NB4 (cell line): ENCODE measurements around the gene BTBD9.

ENCODE experiments used
- MYC ChIP-seq: IDR thresholded peaks from 2 replicates; pipeline ENCODE4 v1.6.1; 2011; ENCODE audit warnings: low read depth, low read length
- POLR2A ChIP-seq: IDR thresholded peaks from 2 replicates; pipeline ENCODE4 v1.6.1; 2011; ENCODE audit warnings: mild to moderate bottlenecking; ENCODE audit not compliant: insufficient read length; ENCODE audit errors: extremely low read depth
- TF ChIP-seq, protein P1 (sequence below): IDR thresholded peaks from one replicate; pipeline ENCODE4 v1.5.1; 2012; ENCODE audit warnings: low read depth, low read length
- TF ChIP-seq, protein P2 (sequence below): IDR thresholded peaks from 2 replicates; pipeline ENCODE4 v1.6.1; 2011; ENCODE audit warnings: low read depth, low read length

- TF ChIP-seq POLR2A (no peak), MYC (no peak)
- TF ChIP-seq, protein P1, sequence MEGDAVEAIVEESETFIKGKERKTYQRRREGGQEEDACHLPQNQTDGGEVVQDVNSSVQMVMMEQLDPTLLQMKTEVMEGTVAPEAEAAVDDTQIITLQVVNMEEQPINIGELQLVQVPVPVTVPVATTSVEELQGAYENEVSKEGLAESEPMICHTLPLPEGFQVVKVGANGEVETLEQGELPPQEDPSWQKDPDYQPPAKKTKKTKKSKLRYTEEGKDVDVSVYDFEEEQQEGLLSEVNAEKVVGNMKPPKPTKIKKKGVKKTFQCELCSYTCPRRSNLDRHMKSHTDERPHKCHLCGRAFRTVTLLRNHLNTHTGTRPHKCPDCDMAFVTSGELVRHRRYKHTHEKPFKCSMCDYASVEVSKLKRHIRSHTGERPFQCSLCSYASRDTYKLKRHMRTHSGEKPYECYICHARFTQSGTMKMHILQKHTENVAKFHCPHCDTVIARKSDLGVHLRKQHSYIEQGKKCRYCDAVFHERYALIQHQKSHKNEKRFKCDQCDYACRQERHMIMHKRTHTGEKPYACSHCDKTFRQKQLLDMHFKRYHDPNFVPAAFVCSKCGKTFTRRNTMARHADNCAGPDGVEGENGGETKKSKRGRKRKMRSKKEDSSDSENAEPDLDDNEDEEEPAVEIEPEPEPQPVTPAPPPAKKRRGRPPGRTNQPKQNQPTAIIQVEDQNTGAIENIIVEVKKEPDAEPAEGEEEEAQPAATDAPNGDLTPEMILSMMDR, result no peak
- TF ChIP-seq, protein P2, sequence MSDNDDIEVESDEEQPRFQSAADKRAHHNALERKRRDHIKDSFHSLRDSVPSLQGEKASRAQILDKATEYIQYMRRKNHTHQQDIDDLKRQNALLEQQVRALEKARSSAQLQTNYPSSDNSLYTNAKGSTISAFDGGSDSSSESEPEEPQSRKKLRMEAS, result no peak
Measured at GRCh38 chr6:38241200-38241871, 398.4 kb downstream of the BTBD9 start.
